Erythroblast (primary cell): Measurements from ENCODE around the gene NBEA.
"Not testable (repeated sequence)": the region's sequence is repeated elsewhere in the genome, so short reads cannot be mapped to it uniquely, and the experiment has no call there.

Source experiments
- DNase-seq, 2 experiments: peaks; one replicate each; lab custom pipeline; 2025; lab: John Stamatoyannopoulos, UW
- GATA1 ChIP-seq: IDR thresholded peaks from 2 replicates; pipeline ENCODE4 v1.6.1; 2011; ENCODE audit warnings: low read depth, mild to moderate bottlenecking, control low read depth, low read length, moderate library complexity
- POLR2A ChIP-seq: IDR thresholded peaks from 2 replicates; pipeline ENCODE4 v1.6.1; 2011; ENCODE audit warnings: mild to moderate bottlenecking, low read length

NBEA gene

DNA sequence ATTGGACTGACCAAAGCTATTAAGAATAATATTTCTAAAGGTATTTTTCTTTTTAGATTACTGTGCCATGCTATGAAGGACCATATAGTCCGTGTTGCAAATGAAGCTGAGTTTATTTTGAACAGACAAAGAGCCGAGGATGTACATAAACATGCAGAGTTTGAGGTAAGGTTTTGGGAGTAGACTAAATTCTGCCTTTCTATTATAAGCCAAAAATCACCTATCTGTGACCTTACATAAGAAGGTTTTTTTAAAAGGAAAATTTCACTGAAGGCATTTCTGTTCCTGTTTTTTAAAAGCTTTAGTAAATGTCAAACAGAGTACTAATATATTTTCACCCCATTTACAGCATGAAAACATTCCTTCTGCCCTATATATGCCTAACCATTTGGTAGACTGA lies 407.0 kb downstream of the NBEA start:
- no peak for DNase-seq
- TF ChIP-seq POLR2A, result no peak
- no peak for TF ChIP-seq GATA1

DNA sequence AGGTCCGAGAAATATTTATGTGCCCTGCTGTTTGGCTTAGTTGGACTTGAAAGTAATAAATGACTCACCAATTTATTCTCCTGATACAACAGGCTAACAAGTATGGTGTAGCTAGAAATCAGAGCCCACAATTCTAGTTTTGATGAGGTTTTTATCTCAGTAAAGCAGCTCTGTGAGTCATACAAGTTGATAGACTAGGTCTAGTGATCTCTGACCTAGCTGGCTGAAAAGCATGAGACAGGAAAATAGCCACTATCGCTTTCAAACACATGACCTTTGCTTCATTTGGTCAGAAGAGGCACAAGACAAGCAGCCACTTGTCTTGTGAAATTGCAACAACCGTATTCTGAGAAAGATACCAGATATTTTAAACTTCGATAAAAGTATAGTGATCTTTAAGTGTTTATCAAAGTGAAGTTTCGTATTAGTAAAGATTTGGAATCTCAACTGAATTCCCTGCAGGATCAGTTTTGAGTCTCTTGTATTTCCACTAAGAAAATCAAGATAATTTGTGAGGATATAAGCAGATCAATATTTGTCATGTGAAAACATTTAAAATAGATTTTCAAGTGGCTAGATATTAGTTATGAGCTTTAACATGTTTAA lies 407.7 kb downstream of the NBEA start:
- DNase-seq, result peak; percentile 54 to 79

DNA sequence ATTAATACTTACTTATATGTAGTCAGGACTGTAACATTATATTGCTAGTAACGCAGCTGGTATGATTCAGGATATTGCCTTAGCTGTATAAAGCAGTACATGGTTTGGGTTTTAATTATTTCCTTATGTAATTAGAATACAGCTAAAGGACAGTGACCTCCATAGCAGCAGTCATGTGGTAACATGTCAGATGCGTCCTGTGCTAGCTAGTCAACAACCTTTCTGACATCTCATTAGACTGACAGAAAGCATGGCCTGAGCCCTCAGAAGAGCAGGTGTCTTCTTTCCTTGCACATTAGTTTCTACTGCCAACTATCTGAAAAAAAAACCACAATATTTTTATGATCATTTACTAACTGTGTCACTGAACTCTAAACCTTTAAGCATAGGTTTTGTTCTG lies 412.2 kb downstream of the NBEA start:
- no peak for TF ChIP-seq POLR2A
- no peak for TF ChIP-seq GATA1

More for the DNA sequence above, 407.7 kb downstream of the NBEA start:
- TF ChIP-seq POLR2A, result no peak
- no peak for TF ChIP-seq GATA1

DNA sequence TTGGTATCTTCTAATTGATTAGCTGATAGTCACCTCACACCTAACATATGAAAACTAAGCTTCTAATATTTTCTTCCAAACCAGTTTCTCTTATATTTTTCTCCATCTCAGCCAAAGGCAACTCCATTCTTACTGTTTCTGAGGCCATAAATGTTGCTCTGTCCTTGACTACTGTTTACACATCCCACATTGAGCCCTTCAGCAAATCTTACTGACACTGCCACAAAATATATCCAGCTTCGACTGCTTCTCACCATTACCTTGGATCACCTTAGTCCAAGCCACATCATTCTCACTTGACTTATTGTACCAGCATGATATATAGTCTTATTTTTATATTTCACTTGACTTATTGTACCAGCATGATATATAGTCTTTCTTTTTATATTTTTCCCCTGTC lies 412.8 kb downstream of the NBEA start:
- no peak for TF ChIP-seq GATA1
- TF ChIP-seq POLR2A, result no peak
- no peak for DNase-seq

More for the DNA sequence above, 412.2 kb downstream of the NBEA start:
- no peak for DNase-seq

- no peak for DNase-seq
- TF ChIP-seq GATA1, result no peak
- no peak for TF ChIP-seq POLR2A
These were observed 414.5 kb downstream of the NBEA start for GRCh38 chr13:35356572-35356971.

DNA sequence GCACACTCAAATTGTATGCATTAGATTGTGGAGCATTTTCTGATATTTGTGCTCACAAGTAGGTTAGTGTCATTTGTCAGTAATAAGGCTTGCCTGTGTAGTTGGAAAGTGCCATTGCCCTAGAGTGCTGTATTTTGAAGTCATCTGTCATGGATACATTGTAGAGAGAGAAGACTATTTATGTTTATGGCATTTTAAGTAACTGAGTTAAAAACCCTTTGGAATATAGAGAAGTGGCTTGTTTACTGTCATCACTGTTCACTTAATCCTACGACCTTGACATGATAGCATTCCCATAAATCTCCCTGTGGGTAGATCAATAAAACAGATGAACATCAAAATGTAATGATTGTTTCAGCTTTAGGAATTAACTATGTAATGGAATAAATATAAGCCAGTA lies 423.8 kb downstream of the NBEA start:
- DNase-seq, result no peak
- TF ChIP-seq POLR2A, result no peak
- TF ChIP-seq GATA1, result no peak

DNA sequence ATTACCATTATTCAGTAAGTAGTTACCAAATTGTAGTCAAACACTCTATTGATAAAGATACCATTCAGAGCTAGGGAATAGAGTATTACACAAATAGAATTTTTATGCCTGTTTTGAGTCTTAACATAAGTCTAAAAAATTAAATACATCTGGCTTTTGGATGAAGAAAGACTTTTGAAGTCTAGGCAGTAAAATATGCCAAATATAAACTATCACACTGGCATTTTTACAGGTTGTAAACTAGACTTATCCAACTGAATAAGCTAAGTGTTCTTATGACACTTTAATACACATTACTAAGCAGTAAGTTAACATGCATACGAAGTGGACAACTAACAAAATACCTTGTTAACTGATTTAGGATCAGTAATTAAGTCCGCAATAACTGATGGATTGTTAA lies 425.5 kb downstream of the NBEA start:
- no peak for TF ChIP-seq POLR2A
- TF ChIP-seq GATA1, result no peak
- no peak for DNase-seq

DNA sequence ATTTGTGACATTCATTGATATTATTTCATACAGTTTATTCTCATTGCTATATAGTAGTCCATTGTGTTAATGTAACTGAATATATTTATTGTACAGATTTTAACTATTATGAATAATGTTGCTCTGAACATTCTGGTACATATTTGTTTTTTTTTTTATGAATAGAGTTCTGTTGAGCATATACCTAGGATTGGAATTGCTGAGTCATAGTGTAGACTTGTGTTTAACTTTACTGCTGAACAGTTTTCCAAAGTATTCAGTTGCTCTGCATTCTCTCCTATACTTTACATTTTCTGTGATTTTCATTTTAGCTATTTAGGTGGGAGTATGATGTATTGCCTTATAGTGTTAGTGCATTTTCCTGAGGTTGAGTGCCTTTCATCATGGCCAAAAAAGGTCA lies 436.9 kb downstream of the NBEA start:
- TF ChIP-seq GATA1, result no peak

DNA sequence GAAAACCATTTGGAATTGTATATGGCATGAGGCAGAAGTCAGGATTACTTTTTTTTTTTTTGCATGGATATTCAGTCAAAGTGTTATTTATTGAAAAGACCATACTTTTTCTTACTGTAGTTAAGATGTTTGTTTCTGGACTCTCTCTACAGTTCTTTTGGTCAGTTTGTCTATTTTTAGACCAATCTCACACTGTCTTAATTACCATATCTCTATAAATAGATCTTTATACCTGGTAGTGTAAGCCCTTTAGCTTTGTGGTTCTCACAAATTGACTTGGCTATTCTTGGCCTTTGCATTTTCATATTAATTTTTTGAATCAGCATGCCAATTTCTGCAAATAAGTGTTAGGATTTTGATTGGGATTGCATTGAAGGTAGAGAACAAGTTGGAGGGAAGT lies 437.6 kb downstream of the NBEA start:
- DNase-seq, result no peak
- TF ChIP-seq POLR2A (no peak), GATA1 (no peak)

More for the DNA sequence above, 436.9 kb downstream of the NBEA start:
- no peak for DNase-seq

DNA sequence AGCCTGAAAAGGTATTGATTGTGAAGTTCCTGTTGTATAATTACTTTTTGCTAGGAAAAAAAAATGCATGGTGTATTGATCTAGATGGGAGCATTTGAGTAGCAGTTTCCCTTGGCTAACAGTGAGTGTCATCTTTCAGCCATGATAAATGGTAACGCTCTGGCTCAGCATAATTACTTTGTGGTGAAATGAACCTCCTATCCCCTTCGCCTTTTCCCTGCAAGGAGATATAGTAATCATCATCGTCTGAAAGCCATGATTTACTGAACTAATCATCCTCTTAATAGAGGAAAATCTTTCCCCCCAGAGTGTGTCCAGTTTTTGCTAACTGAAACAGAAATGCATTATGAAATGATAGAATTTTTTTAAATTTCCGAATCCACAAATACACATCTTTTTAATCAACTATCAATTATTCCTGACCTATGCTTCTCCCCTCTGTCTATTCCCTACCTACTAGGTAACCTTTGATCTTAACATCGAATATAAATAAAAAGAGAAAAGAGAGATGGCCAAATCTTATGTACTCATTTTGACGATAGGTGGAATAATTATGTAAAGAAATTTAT lies 445.7 kb downstream of the NBEA start:
- no peak for TF ChIP-seq GATA1
- no peak for TF ChIP-seq POLR2A
- no peak for DNase-seq

DNA sequence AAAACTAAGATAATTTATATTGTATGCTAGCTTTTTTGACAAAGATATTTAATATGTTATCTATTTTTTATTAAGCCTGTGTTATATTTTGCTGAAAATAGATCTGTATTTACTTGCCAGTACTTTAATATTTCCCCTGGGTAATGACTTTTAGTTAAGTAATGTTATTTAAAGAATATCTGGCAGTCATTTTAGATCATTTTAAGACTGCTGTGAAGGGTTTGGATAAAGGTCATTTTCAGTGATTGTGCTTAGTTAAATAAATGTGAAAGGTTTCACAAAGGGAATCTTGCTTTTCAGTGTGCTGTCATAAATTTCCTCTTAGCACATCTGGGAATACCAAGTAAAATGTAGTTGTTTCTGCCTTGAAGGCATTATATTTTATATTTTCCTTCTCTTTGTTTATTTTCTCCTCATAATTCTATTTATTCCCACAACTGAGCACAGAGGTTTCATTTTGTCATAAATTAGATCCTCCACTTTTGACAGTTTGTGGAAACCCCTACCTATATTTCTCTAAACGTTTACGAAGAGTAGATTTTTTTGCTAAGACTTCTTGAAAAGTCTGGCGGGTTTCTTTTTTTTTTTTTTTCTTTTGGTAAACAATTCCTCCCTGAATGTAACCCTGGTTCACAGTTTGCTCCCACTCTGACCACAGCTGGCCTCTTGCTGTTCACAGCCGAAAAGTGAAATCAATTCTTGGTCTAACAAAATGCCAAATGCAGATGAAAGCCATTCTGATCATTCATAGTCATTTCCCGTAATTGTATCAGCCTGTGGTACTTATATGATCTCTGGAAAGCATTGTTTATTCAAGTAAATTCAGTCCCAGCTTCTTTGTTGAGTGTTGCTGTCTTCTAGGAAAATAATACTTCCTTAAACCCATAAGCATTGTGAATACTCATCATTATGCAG lies 446.6 kb downstream of the NBEA start:
- no peak for DNase-seq
- TF ChIP-seq POLR2A (no peak), GATA1 (no peak)

DNA sequence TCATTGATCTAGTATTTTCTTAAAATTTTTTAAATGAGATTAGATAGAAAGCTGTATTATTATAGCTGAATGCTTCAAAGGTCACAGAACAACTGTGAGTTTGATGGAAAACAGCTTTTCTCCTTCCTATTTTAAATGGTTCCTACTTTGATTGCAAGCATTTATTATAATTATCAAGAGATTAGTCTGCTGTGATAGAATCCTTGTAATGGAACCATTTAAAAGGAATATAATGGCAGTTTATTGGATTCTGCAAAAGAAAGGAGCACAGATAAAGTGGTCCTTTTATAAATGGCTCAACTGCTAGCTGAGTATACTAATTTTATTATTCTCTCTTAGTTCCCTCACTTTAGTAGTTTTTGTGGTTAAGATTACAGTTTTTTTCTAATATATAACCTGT lies 447.5 kb downstream of the NBEA start:
- no peak for DNase-seq
- TF ChIP-seq POLR2A (no peak), GATA1 (no peak)

GRCh38 chr13:35392768-35393167 lies 450.7 kb downstream of the NBEA start:
- TF ChIP-seq GATA1, result no peak
- no peak for TF ChIP-seq POLR2A
- no peak for DNase-seq

- no peak for TF ChIP-seq GATA1
- TF ChIP-seq POLR2A, result no peak
- no peak for DNase-seq
These were observed 451.8 kb downstream of the NBEA start for GRCh38 chr13:35393886-35394285.

GRCh38 chr13:35408285-35408684 lies 466.2 kb downstream of the NBEA start:
- DNase-seq, result not testable (repeated sequence)
